CD4-positive, alpha-beta T cell treated with Interleukin-17A for 1 hour (primary cell): ENCODE results near the gene ARTN.
A peak's percentile ranks its signal among the peaks of the same experiment; 100 is the strongest.

Experiments used
- DNase-seq: peaks from one replicate; pipeline ENCODE4 v3.0.0-alpha.2; 2020

Gene ARTN

DNA sequence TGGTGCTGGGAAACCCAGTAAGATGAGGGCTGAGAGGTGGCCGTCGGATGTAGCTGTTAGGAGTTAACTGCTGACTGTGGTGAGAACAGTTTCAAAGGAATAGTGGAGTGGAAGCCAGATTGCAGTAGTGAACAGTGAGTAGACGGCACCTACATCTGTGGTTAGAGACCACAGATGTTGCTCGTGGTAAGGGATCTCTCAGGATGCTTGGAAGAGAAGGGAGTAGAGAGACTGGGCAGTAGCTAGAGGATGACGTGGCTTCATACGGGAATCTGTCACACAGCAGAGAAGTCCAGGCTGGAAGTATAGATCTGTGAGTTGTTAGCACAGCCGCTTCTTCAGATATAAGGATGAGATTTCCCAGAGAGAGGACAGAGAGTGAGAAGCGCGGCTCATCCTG, 7.8 kb upstream of the ARTN start:
- no peak for DNase-seq

DNA sequence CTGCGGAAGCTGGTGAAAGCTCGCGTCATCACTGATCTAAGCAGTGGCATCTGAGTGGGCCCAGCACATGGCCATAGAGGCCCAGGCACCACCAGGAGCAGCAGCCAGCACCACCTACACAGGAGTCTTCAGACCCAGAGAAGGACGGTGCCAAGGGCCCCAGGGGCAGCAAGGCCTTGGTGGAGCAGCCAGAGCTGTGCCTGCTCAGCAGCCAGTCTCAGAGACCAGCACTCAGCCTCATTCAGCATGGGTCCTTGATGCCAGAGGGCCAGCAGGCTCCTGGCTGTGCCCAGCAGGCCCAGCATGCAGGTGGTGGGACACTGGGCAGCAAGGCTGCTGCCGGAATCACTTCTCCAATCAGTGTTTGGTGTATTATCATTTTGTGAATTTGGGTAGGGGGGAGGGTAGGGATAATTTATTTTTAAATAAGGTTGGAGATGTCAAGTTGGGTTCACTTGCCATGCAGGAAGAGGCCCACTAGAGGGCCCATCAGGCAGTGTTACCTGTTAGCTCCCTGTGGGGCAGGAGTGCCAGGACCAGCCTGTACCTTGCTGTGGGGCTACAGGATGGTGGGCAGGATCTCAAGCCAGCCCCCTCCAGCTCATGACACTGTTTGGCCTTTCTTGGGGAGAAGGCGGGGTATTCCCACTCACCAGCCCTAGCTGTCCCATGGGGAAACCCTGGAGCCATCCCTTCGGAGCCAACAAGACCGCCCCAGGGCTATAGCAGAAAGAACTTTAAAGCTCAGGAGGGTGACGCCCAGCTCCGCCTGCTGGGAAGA, 3.2 kb upstream of the ARTN start:
- no peak for DNase-seq

GRCh38 chr1:43930949-43931275, 2.7 kb upstream of the ARTN start:
- no peak for DNase-seq

DNA sequence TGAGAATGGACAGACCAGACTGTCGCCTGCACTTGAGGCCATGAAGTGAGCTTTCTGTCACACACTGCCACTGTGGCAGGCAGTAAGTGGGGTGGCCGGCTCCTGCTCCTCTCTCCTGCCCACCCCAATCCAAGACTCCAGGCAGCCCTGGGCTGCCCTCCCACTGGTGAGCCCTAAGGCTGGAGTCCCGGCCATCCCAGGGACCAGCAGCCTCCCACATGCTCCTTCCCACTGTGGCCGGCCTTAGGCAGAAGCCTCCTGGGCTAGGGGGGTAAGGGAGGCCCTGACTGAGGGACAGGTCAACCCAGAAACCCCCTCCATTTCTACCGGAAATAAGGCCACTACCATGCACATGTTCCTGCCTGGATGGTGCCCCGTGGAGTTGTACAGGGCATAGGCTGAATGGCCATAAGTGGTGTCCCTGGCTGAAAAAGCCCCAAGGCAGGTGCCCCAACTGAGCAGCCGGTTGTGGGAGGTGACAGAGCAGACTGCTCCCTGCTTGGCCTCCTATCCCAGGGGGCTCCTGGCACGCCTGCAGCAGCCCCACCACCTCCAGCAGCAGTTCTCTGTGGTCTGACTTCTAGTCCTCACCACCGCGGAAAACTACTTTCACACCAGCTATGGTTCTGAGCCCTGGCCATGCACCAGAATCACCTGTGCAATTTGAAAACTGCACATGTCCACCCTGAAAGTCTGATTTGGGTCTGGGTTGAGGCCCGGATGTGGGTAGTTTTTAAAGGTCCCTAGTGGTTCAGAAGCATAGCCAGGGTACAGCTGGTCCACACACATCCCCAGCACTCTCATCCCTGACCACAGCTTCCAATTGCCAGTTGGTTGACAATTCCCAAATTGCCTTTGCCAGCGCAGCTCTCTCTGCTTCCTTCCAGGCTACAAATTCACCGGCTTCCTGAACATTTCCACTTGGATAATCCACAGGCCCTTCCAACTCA, 1.6 kb upstream of the ARTN start:
- DNase-seq: no peak

GRCh38 chr1:43932786-43933385, 715 bp upstream of the ARTN start:
- no peak for DNase-seq

GRCh38 chr1:43934101-43934985, 742 bp downstream of the ARTN start:
- DNase-seq: peak; percentile 50

GRCh38 chr1:43934986-43935324, 1.4 kb downstream of the ARTN start:
- no peak for DNase-seq

DNA sequence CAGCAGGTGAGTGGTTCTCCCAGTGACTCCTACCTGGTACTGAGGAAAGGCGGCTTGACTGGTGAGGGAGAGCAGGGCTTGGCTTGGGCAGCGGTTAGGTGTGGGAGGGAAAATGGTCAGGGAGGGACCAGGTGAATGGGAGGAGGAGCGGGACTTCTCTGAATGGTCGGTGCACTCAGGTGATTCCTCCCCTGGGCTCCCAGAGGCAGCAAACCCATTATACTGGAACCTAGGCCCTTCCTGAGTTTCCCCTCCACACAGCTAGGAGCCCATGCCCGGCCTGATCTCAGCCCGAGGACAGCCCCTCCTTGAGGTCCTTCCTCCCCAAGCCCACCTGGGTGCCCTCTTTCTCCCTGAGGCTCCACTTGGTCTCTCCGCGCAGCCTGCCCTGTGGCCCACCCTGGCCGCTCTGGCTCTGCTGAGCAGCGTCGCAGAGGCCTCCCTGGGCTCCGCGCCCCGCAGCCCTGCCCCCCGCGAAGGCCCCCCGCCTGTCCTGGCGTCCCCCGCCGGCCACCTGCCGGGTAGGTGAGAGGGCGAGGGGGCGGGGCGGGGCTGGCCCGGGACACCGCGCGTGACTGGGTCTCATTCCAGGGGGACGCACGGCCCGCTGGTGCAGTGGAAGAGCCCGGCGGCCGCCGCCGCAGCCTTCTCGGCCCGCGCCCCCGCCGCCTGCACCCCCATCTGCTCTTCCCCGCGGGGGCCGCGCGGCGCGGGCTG, 2.3 kb downstream of the ARTN start:
- DNase-seq: no peak

DNA sequence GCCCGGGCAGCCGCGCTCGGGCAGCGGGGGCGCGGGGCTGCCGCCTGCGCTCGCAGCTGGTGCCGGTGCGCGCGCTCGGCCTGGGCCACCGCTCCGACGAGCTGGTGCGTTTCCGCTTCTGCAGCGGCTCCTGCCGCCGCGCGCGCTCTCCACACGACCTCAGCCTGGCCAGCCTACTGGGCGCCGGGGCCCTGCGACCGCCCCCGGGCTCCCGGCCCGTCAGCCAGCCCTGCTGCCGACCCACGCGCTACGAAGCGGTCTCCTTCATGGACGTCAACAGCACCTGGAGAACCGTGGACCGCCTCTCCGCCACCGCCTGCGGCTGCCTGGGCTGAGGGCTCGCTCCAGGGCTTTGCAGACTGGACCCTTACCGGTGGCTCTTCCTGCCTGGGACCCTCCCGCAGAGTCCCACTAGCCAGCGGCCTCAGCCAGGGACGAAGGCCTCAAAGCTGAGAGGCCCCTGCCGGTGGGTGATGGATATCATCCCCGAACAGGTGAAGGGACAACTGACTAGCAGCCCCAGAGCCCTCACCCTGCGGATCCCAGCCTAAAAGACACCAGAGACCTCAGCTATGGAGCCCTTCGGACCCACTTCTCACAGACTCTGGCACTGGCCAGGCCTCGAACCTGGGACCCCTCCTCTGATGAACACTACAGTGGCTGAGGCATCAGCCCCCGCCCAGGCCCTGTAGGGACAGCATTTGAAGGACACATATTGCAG, 3.0 kb downstream of the ARTN start:
- DNase-seq: no peak

- DNase-seq: no peak
Observed at GRCh38 chr1:43937179-43937865, 3.7 kb downstream of the ARTN start.

GRCh38 chr1:43938383-43938782, 4.8 kb downstream of the ARTN start:
- DNase-seq: no peak

DNA sequence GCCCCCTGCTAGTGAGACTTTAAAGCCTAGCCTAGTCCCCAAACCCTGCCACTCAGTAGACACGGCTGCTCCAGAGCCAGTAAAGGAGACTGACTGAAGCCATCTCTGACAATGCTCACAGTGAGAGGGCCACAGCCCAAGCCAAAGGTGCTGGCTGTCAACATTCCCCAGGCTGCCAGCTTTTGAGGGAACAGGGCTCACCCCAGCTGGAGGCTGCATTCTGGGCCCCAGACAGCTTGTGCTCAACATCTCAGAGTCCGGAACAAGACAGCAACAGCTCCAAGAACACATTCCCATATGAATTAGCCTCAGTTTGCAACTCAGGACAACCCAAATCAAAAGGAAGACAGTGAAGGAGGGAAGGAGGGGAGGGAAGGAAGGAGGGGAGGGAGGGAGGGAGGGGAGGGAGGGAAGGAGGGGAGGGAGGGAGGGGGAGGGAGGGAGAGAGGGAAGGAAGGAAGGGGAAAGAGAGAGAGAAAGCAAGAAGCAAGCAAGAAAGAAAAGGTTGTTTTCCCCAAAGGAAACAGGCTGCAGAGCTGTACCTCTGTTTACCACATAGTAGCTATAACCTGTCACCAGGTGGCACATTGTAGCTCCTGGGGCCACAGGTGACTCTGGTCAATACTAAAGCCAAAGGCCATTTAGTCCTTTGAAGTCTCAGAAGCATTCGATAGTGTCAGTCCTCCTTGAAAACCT, 5.4 kb downstream of the ARTN start:
- DNase-seq: no peak

- DNase-seq: no peak
Observed at GRCh38 chr1:43942411-43942810, 8.8 kb downstream of the ARTN start.

DNA sequence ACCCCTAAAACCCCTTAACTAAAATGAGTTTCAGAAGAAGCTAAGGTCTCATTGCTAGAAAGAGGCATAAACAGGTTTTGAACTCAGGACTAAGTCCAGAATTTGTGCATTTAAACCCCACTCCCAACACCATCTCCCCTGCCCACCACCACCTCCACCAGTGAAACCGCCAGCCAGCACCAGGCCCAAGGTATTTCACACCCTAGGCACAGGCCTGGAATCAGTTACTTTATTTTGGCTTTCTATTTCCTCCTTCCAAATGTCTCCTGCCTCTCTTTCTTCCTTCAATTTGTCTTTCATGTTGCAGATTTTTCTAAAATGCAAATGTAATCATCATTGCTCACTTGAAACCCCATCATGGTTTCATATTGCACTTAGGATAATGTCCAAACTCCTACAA, 11.3 kb downstream of the ARTN start:
- no peak for DNase-seq

GRCh38 chr1:43945674-43946235, 12.2 kb downstream of the ARTN start:
- no peak for DNase-seq

DNA sequence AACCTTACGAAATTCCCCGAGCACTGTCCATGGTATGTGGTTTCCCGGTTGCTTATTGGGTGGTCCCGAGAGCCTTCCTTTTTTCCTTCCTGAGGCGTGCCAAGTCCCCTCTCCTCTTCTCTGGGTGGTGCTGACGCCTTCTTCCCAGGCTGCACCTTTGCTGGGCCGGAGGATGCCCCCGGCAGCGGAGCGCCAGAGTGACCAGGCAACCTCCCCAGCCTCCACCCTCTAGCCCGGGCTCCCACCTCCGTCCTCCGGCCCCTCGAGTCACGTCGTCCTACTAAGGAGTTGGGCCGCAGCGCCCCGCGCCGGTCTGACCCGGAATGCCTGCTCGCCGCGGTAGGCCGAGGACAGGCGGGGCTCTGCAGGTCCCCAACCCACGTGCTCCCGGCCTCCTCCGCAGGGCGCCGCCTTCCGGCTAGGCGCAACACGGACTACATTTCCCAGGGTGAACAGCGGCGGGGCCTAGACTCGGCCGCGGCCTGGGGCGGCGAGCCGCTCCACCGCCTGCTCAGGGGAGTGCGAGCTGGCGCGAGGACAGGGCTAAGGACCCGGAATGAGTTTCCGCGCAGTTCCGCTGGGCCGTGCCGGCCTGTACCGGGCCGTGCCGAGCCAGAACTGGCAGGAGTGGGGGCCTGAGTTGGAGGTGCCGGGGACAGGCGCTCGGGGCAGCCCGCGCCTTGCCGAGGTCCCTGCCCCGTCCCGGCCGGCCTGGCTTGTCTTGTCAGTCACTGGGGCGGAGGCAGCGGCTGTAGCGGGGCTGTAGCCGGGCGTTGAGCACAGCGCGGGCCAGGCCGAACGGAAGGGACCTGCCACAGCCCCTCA, 12.8 kb downstream of the ARTN start, which contains the start of gene IPO13:
TSS of gene IPO13 (plus strand) at position 715 of the 825 bp plus-strand sequence. CDS start 651 bp downstream, outside the sequence.
- DNase-seq: peak; percentile 96

GRCh38 chr1:43947061-43947873, 13.7 kb downstream of the ARTN start:
- DNase-seq: no peak
